NCI-H82 treated with DMSO at 0.1 percent for 48 hours (cell line): ENCODE measurements around the gene ASS1.
"Not testable (repeated sequence)": the region's sequence is repeated elsewhere in the genome, so short reads cannot be mapped to it uniquely, and the experiment has no call there.

Experiments
- DNase-seq: peaks from one replicate; lab custom pipeline; 2025; ENCODE audit not compliant: unreplicated experiment; lab: John Stamatoyannopoulos, UW

ASS1 gene

DNA sequence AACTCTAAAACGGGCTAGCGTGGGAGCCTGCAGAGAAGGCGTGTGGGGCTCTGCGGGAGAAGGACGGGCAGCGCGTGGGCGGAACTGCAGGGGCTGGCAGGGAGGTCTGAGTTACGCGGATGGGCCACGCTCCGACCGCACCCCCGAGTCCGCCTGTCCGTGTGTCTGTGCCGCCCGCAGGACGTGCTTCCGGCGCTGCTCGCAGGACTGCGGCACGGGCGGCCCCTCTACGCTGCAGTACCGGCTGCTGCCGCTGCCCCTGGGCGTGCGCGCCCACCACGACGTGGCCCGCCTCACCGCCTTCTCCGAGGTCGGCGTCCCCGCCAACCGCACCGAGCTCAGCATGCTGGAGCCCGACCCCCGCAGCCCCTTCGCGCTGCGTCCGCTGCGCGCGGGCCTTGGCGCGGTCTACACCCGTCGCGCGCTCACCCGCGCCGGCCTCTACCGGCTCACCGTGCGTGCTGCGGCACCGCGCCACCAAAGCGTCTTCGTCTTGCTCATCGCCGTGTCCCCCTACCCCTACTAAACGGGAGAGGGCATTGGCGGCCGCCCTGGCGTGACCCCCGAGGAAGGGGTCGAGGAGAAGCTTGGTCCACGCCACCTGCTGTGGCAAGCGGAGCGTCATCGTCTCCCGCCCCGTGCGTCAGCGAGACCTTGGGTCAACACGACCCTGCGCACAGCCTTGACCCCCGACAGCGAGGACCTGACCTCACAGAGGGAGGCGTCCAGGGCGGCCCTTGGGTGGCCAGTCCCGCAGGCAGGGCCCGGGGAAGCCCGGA is 11.4 kb upstream of the ASS1 start:
- peak; percentile 15 for DNase-seq

DNA sequence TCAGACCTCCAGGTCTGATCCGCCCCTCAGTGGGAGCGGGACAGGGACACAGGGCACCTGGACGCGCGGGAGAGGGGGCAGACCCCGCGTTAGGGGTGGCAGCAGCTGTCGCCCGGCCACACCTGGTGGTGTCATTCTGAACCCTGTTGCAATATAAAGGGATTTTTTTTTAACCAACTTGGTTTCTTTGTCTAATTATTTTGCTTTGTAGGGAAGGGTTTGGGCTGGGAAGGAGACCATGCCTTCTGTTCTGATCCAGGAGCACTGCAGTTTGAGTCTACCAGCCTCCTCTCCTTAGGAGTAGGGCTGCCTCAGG is 10.9 kb upstream of the ASS1 start:
- DNase-seq, result no peak

DNA sequence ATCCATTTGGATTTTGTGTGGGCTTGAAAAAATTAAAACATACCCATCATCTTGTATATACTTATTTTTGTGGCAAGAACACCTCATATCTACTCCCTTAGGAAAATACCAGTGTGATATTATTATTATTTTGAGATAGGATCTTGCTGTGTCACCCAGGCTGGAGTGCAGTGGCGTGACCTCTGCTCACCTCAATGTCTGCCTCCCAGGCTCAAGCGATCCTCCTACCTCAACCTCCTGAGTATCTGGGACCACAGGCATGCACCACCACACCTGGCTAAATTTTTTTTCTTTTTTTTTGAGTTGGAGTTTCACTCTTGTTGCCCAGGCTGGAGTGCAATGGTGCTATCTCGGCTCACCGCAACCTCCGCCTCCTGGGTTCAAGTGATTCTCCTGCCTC is 10.1 kb upstream of the ASS1 start:
- DNase-seq, result not testable (repeated sequence)

- no peak for DNase-seq
These were observed 7.6 kb upstream of the ASS1 start for GRCh38 chr9:130437011-130437789.

DNA sequence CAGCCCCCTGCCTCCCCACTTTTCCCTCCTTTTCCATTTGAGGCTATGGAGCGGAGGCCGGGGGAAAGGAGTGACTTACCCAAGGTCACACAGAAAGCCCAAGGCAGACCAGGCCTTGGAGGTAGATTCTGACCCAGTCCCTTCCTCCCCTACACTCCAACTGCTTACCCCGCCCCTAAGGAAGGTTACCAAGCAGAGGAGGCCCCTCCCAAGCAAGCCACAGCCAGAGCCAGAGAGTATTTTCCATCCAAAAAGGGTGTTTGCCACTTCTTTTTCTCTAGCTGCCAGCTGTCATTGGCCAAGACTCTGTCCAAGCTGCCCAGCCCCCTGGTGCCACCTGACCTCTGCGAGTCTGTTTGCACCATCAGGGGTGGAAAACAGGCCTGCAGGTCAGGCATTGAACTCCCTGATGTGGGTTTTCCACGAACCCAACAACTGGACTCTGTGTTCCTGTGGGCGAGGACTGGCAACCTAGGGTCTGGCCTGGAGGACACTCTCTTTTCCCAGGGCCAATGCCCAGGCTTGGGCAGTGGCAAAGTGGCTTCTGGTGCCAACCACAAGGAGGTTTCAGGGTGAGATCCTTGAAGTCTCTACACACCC is 6.3 kb upstream of the ASS1 start:
- DNase-seq, result no peak

GRCh38 chr9:130441031-130441430 is 3.7 kb upstream of the ASS1 start:
- no peak for DNase-seq

DNA sequence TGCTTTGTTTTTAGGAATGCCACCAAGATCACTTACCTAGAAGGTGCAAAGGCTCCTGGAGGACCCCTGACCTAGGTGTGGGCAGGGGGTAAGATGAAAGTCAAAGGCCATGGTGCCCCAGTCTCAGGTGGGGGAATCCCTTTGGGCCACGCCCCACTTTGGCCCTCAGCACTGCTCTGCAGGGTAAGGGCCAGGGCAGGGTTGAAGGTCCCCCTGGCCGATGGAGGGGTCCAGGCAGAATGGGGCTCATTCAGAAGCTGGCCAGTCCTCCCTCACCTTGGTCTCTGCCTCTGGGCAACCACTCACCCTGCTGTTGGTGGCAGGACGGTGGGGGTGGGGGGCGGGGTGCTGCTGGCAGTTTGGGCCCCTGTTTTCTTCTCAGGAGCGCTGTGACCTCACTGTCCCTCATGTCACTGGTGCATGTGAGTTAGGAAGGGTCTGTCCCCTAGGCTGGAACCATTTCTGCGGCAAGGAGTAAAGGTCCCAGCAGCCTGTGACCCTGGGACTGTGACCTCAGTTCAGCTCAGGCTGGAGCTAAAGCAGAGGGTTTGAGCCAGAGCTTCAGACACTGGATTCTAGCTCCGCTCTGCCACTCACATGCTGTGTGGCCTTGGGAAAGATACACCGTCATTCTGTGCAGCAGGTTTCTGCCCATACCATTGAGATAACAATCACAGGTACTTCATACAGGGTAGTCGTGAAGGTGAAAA is 1.9 kb upstream of the ASS1 start:
- DNase-seq, result no peak

DNA sequence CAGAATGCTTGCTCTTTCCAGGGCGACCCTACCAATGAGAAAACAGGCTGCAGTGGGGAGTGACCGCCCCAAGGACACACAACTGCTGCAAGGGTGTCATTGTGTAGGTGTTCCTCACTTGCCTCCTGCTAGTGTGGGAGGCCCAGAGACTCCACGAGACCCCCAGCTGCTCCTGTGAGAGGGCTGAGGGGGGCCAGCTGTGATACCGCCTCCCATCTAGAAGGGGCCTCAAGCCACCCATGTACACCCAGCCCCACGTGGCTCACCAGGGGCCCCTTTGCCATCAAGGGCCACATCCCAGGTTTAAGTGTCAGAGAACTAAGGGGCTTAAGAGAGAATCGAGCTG is 1.3 kb upstream of the ASS1 start:
- no peak for DNase-seq

DNA sequence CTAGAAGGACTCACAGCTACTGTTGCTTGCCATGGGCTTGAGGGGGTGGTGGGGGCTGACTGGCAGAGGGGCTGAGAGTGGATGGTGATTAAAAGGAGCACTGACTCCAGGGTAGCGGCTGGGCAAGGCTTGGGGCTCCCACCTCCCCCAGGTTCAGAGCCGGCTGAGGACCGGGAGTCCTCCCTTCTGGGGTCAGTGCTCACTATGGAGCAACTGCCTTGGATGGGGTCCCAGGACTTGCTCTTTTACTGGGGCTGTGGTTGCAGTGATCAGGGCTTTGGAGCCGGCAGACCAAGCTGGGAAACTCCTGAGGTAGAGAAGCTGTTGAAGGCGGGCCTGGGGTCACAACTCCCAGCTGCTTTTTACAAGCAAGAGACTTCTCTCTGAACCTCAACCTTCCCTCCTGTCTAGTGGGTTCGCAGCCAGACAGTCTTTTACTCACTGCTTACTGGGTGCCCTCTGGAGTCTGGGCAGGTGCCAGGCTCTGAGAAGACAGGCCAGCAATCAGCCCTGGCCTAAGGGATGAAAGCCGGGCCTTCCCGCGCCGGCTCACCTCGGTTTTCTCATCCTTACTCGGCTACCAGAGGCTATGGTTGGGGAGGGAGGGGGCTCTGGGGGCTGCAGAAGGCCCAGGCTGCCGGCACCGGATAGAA is 795 bp upstream of the ASS1 start:
- no peak for DNase-seq

- DNase-seq, result no peak
These were observed 665 bp downstream of the ASS1 start for GRCh38 chr9:130445268-130445983.

GRCh38 chr9:130446101-130446861 is 1.5 kb downstream of the ASS1 start:
- DNase-seq, result peak; percentile 47

GRCh38 chr9:130447193-130447816 is 2.5 kb downstream of the ASS1 start:
- DNase-seq, result no peak

- DNase-seq, result peak; percentile 12
These were observed 3.4 kb downstream of the ASS1 start for GRCh38 chr9:130448035-130448624.

DNA sequence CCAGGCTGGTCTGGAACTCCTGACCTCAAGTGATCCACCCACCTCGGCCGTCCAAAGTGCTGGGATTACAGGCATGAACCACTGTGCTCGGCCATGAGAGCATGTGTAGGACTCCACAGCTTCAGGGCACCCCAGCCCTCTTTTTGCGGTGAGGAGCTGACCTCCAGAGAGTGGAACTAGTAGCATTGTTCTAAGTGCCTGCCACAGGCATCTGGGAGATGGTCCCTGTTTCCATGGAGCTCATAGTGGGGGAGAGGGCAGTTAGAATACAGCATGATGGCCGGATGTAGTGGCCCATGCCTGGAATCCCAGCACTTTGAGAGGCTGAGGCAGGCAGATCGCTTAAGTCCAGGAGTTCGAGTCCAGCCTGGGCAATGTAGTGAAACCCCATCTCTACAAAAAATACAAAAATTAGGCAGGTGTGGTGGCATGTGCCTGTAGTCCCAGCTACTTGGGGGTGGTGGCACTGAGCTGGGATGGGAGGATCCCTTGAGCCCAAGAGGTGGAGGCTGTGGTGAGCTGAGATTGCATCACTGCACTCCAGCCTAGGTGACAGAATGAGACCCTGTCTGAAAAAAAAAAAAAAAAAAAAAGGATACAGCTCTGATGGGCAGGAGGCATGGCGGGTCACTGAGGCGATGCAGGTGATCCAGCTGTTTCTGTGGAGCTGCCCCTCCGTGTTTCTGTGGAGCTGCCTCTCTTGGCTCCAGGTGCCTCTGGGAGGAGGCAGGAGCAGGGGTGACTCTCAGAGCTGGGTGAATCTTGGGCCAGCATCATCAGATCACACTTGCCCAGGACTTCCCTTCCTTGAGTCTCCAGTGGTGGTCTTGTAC is 4.2 kb downstream of the ASS1 start:
- DNase-seq, result no peak

- DNase-seq, result no peak
These were observed 5.7 kb downstream of the ASS1 start for GRCh38 chr9:130450344-130451003.

GRCh38 chr9:130451004-130451390 is 6.2 kb downstream of the ASS1 start:
- no peak for DNase-seq

GRCh38 chr9:130451509-130452388 is 7.0 kb downstream of the ASS1 start:
- peak; percentile 70 for DNase-seq
